HepG2 (cell line): ENCODE results near the gene SIAH2. TPM values are rescaled to one million over a fixed set of nuclear protein-coding genes. Genes with fewer than 3 reads are reported as not detected.
A peak's percentile ranks its signal among the peaks of the same experiment; 100 is the strongest.

ENCODE experiments used
- AHDC1 ChIP-seq: sonication (generic); formaldehyde crosslinking; IDR thresholded peaks from 2 replicates; pipeline ENCODE4 v1.5.1; 2020; ENCODE audit warnings: mild to moderate bottlenecking, missing genetic modification reagents, borderline replicate concordance
- ATF2 ChIP-seq: sonication (generic); formaldehyde crosslinking; IDR thresholded peaks from 2 replicates; pipeline ENCODE4 v1.4.0; 2020; ENCODE audit warnings: missing genetic modification reagents
- GPN1 ChIP-seq: sonication (generic); formaldehyde crosslinking; IDR thresholded peaks from 2 replicates; pipeline ENCODE4 v1.5.1; 2020; ENCODE audit warnings: missing genetic modification reagents, borderline replicate concordance
- MBD4 ChIP-seq: IDR thresholded peaks from 2 replicates; pipeline ENCODE4 v1.6.1; 2012; ENCODE audit warnings: low read length, inconsistent platforms, borderline replicate concordance
- PATZ1 ChIP-seq: sonication (generic); formaldehyde crosslinking; IDR thresholded peaks from 2 replicates; pipeline ENCODE4 v1.4.0; 2020; ENCODE audit warnings: missing genetic modification reagents
- SP1 ChIP-seq, 2 experiments: fragments of 450-650 bp in 1 of 2; sonication (generic) in 1 of 2; formaldehyde crosslinking in 1 of 2; IDR thresholded peaks; 2 replicates each; pipeline versions ENCODE4 v1.4.0 to v1.6.1; 2016 to 2020; ENCODE audit warnings: missing genetic modification reagents in 1 of 2
- TBX2 ChIP-seq: sonication (generic); formaldehyde crosslinking; IDR thresholded peaks from 2 replicates; pipeline ENCODE4 v1.5.0; 2020; ENCODE audit warnings: missing genetic modification reagents, mild to moderate bottlenecking, borderline replicate concordance
- ZBTB37 ChIP-seq: sonication (generic); formaldehyde crosslinking; IDR thresholded peaks from 2 replicates; pipeline ENCODE4 v1.4.0; 2020; ENCODE audit warnings: mild to moderate bottlenecking, missing genetic modification reagents
- ZBTB42 ChIP-seq: sonication (generic); formaldehyde crosslinking; IDR thresholded peaks from 2 replicates; pipeline ENCODE4 v1.5.0; 2020; ENCODE audit warnings: mild to moderate bottlenecking, missing genetic modification reagents
- ZBTB44 ChIP-seq: sonication (generic); formaldehyde crosslinking; IDR thresholded peaks from 2 replicates; pipeline ENCODE4 v1.4.0; 2020; ENCODE audit warnings: missing genetic modification reagents
- ZIK1 ChIP-seq: sonication (generic); formaldehyde crosslinking; IDR thresholded peaks from 2 replicates; pipeline ENCODE4 v1.5.0; 2020; ENCODE audit warnings: mild to moderate bottlenecking, low read depth, missing genetic modification reagents, borderline replicate concordance
- ZNF10 ChIP-seq: sonication (generic); formaldehyde crosslinking; IDR thresholded peaks from 2 replicates; pipeline ENCODE4 v1.4.0; 2020; ENCODE audit warnings: mild to moderate bottlenecking, low read depth, missing genetic modification reagents, borderline replicate concordance
- ZNF12 ChIP-seq: sonication (generic); formaldehyde crosslinking; IDR thresholded peaks from 2 replicates; pipeline ENCODE4 v1.5.0; 2020; ENCODE audit warnings: missing genetic modification reagents
- ZNF160 ChIP-seq: sonication (generic); formaldehyde crosslinking; IDR thresholded peaks from 2 replicates; pipeline ENCODE4 v1.8.0; 2022; ENCODE audit warnings: mild to moderate bottlenecking, inconsistent platforms, missing genetic modification reagents
- ZNF430 ChIP-seq: sonication (generic); formaldehyde crosslinking; IDR thresholded peaks from 2 replicates; pipeline ENCODE4 v1.9.0; 2021; ENCODE audit warnings: mild to moderate bottlenecking, missing genetic modification reagents
- polyA plus RNA-seq, 8 experiments: library from polyadenylated mRNA; depleted of rRNA in 3 of 8; stranded (reverse) in 7 of 8; unstranded in 1 of 8; fragments of >200 nt; fragmentation: Illumina TruSeq in 4 of 8; extraction: Trizol in 4 of 8; gene quantifications; 2 replicates each; pipeline versions ENCODE4 v1.2.1 to v1.2.3, GENCODE V29; 2011 to 2016; ENCODE audit warnings: low read depth in 4 of 8, missing spikeins in 1 of 8, mixed read lengths in 1 of 8; ENCODE audit not compliant: insufficient read depth in 1 of 8
- total RNA-seq, 5 experiments: library from RNA; depleted of rRNA; stranded (reverse); fragments of >200 nt; fragmentation: Illumina TruSeq; extraction: Trizol; gene quantifications; 2 replicates each; pipeline ENCODE4 v1.2.3, GENCODE V29; 2016; ENCODE audit warnings: low read depth in 1 of 5

SIAH2 gene
- total and polyA plus RNA-seq, 2 of the 13 experiments (the other 11 are each of a cell fraction or from before 2014, with no cell fraction given), result 71.8 to 117 TPM

- TF ChIP-seq PATZ1 (CRISPR knock-in tag) (peak; percentile 31; the same call in 1 of the 2 replicates), GPN1 (no peak), AHDC1 (CRISPR knock-in tag) (0 out of 2 replicates have a peak, but pooled peaks have one; percentile 18), MBD4 (no peak; the same call in 1 of the 2 replicates), ZNF12 (CRISPR knock-in tag) (peak; percentile 26; the same call in 1 of the 2 replicates), ZNF160 (CRISPR knock-in tag) (no peak), ZNF430 (CRISPR knock-in tag) (no peak; the same call in 1 of the 2 replicates), ZBTB42 (no peak), ZBTB37 (no peak), ZNF10 (no peak), ZBTB44 (CRISPR knock-in tag) (no peak), ATF2 (CRISPR knock-in tag) (no peak), TBX2 (CRISPR knock-in tag) (peak; percentile 50; the same call in 1 of the 2 replicates), SP1 (IDR thresholded peaks at IDR 0.05) (no peak), SP1 (CRISPR knock-in tag; IDR thresholded peaks at IDR 0.05) (no peak), ZIK1 (CRISPR knock-in tag) (no peak; the same call in 1 of the 2 replicates)
Observed at GRCh38 chr3:150737874-150738679, 24.9 kb downstream of the SIAH2 start (continued).
